AG20443 (cell line): ENCODE data around the gene TUT1.
"Not testable (repeated sequence)": the region's sequence is repeated elsewhere in the genome, so short reads cannot be mapped to it uniquely, and the experiment has no call there.

Experiments
- DNase-seq: peaks from one replicate; pipeline ENCODE4 v3.0.0; 2012; ENCODE audit warnings: low spot score, mixed read lengths

The TUT1 gene

DNA sequence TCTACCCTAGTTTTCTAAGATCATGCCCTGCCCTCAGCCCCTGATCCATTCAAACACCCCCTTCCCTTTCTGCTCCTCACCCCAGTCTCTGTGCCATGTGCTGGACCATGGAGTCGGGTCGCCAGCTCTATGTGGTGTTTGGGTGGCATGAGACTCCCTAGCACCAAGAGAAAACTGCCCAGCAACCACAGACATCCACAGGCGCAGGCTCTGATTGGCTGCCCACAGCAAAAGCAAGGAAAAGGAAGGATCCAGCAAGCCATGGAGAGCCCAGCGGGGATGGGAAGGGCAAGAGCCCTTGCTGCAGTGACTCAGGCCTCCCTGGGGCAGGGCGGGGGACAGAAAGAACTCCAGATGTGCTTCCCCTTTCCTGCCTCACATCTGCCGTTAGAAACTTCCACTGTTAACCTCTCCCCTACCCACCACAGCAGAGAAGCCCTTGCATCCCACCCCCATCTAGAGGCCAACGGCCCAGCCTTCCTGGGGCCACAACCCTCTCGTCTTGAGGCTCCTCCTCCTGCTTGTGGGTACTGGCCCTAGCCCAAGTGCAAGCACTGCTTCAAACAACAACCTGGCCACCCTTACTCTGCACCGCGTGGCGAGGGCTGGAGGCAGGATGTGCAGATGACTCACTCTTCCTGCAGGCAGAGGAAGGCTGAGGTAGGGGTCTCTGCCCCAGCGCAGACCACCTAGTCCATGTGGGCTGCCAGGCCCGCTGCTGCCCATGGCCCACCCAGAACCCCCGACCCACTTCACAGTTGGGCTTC is 35.0 kb downstream of the TUT1 start:
- peak; percentile 96 for DNase-seq

DNA sequence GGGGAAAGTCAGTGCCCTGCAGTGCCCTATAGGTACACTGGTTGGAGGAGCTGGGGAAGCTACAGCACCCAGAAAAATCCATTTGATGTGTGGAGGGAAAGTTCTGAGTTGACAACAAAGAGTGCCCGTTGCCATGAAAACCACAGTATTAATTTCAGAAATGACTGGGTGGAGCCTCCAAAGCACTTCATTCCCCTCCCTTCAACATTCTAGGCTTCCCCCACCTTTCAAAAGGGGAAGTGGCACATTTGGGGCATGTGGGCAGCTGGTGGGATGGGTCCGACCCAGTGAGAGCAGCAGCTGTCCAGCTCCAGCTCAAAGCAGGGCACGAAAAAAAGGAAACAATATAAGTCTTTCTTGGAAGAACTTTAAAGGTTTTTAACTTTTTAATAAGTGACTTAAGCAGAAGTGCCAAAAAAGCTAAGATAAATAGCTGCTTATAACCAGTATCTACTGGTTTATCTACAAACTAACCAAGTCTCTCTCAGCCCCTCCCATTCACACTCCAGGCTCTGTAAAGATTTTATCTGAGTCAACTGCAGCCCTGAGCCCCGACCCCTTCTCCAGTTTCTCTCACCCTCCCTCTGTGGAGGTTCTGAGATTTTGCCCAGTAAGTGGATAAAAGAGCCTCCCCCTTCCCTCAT is 35.7 kb downstream of the TUT1 start:
- DNase-seq: no peak

DNA sequence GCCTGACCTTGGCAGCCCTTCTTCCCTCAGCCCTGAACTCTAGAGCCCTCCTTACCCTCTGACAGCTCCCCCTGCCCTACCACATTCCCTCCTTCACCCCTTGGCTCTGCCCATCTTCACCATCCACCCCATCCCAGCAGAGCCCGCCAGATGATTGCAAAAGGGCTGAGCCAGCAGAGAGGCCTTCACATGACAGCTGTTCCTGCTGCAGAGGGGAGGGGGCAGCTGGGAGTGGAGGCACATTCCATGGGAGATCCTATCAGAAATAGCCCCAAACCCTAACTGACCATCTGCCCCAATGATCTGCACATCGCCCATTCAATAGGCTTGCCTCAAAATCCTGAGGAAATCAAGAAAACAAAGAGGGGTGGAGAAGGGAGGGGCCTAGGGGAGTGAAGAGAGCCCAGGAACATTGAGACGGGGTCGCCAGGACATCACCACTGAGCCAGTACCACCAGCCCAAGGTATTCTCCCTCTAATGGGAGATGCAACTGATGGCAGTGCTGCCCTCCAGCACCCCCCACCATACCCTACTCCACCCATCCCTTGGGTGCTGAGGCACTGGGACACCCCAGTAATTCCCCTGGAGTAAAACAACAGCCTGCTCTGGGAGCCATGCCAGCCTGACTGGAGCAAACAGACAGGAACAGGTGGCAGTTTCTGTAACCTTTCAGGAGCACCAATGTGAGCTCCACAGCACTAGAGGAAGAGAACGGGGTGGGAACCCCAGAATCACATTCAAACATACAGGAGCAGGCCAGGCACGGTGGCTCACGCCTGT is 36.7 kb downstream of the TUT1 start:
- DNase-seq: no peak

DNA sequence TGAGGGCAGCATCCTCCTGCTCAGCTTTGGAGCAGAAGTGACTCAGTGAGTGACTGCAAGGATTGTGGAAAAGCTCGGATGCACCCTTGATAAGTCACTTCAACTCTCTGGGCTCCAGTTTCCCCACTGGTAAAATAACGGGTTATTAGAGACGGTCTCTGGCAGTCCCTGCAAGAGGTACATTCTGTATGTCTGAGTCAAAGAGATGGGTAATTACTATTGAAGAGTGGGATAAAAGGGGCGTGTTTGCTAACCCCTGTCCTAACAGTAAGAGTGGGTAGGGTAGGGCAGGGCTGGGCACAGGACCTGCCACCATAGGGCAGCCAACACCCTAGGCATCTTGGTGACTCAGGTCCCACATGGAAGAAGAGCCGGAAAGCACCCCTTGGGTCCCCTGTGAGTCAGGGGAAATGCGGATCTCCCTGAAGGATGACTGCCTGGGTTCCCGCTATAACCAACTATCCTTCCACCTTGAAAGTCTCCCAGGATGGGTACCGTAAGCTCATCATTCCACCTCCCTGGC is 37.4 kb downstream of the TUT1 start:
- peak; percentile 53 for DNase-seq

DNA sequence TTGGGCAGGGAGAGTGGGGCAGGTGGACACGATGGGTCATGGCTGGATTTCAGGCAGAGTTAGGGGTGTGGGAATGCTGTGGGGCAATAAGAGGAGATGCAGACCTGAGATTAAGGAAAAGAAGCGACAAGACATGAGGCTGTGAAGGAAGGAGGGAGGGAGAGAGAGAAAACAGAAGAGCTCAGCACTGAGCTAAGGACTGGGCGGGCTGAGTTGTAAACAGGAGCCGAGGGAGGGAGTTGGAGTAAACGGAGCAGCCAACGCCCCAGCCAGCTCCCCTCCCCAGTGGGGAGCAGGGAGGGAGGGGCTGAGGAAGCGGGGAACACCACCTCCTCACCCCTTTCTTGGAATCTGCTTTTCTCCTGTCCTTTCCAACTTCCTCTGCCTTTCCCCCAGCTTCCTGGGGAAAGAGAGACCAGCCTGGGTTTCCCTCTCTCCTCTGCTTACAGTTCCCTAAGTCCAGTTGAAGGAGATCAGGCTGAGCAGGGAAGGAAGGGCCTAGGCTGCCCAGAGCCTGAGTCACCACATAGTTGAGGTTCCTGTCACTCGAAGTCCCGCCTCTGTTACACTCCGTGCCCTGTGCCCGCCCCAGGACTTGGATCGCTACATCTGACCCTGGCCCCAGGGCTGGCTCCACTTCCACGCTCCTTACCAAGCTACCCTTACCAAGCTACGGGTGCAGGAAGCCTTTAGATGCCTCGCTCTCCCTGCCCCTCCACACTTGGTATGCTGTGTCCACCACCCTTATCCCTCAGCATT is 38.1 kb downstream of the TUT1 start:
- DNase-seq: peak; percentile 86

DNA sequence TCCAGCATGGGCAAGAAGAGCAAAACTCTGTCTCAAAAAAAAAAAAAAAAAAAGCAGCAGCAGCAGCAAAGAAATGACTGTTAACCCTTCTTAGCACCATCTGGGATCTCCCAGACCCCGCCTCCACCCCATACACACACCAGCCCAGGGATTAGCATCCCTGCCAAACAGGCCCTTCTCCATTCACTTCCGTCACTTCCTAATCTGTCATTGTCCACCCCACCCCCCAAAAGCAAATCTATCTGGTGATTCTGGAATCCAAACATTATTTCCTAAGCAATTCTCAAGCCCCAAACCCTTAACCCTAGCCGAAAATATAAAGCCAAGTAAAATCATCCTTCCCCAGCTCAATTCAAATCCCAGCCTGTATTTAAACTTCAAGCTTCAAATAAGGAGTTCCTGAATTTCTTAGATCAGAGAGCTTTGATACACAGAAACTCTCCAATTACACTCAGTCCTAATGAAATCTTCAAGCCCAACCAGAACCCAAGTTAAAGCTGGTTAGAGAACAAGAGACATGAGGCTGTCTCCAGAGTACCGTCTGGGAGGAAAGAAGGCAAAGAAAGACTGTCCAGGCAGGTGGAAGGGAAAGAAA is 38.7 kb downstream of the TUT1 start:
- no peak for DNase-seq

DNA sequence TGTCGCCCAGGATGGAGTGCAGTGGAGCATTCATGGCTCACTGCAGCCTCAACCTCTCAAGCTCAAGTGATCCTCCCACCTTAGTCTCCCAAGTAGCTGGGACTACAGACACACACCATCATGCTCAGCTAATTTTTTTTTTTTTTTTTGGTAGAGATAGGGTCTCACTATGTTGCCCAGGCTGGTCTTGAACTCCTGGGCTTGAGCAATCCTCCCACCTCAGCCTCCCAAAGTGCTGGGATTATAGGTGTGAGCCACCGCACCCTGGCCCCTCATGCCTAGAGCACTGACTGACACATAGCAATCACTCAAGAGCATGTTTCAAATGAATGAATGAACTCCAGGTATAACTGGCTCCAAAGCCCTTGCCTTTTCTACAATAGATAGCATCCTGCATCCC is 40.8 kb downstream of the TUT1 start:
- not testable (repeated sequence) for DNase-seq

DNA sequence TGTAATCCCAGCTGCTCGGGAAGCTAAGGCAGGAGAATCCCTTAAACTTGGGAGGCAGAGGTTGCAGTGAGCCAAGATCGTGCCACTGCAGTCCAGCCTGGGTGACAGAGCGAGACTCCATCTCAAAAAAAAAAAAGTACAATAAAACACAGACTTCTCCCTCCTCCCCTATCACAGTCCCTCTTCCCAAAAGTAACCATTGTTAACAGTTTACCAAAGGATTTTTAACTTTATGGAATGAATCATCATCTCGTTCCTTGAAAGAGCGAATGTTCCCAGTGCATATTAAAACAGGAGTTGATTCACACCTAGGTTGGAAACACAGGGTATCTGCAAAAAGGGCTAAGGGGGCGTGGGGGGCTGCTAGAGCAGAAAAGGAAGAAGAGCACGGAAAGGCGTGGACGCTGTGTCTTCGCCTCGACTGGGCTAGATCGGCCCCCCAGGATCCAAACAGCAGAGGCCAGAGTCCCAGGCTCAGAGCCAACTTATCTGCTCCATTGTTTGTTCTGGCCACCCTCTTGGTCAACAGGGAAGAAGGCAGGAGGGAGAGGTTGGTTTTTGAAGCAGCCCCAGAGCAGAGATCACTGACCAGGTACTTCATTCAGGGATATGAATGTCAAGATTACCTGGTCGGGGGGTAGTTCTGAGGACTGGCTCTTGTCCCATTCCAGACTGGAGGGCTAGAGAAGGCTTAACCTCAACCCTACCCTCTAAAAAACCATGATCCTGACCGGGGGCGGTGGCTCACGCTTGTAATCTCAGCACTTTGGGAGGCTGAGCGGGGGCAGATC is 42.6 kb downstream of the TUT1 start:
- DNase-seq: no peak

DNA sequence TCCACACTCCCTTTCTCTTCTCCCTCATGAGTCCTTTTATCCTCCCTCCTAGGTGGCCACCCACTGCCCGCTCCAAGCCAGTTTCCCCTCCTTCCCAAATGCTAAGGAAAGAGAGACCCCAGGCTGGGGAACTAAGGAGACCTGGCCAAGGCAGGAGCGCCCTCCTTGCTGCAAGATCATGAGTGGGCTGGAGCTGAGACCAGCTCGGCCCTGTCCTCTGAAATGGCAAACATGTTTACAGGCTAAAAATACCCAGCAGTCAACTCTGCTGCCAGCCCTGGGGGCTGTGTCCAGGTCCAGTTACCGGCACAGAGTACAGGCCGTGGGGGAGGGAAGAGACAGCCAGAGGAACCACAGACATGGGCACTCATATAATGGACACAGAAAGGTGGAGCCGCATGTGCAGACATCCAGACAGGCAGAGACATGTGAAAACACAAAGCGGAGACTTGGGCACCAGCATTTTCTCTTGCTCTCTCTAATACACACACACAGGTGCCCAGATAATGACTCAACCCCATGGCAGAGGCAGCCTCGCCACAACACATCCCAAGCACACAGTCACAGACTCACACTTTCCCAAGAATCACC is 43.5 kb downstream of the TUT1 start:
- DNase-seq: no peak

DNA sequence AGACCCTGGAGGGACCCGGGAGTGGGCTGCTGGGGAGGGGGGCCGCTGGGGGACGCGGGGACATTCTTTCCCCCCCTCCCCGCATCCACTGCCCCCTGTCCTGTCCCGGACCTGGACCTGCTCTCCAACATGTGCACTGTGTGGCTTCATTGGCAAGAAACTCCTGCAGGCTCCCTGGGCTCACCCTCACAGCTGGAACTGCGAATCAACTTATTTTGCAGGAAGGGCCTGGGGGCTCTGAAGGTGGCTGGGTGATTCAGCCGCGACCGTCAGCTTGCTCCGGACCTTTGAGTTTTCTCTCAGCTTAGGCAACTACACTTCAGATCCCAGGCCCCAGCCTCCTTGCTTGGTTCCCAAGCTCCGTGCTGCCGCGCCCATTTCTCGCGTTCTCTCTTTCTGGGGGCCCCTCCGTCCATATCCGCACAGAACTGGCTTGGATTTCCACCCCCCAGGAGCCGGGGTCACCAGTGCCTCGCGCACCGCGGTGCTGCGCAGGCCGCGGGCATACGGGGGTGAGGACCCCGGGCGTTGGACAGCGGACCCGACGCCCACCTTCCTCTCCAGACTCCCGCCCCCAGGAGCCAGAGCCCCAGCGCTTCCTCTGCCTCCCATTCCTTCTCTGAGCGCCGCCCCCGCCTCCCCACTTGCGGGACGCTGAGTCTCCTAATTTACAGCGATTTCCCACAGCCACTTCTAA is 44.2 kb downstream of the TUT1 start:
- DNase-seq: peak; percentile 47

DNA sequence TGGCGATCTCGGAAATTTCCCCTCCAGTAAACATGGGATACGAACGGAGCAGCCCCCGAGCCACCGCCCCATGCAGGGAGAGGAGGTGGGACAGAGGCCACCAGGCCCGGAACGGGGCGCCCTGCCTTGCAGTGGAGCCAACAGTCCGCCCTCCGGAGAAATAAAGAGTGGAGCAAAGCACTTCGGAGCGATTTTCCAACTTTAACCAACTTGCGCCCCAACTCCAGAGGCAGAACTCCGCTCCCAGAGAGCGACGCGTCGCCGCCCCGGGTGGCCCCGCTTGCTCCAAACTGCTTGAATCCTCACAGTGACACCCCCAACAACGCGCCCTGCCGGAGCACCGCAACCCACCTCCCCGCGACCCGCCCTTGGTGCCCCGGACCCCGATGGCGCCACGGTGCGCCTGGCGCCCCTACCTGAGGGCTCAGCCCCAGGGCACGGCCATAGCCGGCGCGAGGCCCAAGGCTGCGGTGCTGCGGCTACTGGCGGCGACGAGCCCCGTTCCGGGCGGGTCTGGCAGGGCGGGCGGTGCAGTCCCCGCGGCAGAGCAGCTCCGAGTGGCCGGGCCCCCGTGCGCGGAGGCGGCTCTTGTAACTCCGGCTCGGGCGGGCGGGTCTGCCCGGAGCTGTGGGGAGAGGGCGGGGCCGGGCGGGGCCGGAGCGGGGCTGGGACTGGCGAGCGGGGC is 44.9 kb downstream of the TUT1 start, which contains the start of gene AHNAK:
AHNAK (minus strand) TSS at position 563 of the 685 bp plus-strand sequence. CDS start 10,708 bp downstream, outside the sequence.
- peak; percentile 84 for DNase-seq

DNA sequence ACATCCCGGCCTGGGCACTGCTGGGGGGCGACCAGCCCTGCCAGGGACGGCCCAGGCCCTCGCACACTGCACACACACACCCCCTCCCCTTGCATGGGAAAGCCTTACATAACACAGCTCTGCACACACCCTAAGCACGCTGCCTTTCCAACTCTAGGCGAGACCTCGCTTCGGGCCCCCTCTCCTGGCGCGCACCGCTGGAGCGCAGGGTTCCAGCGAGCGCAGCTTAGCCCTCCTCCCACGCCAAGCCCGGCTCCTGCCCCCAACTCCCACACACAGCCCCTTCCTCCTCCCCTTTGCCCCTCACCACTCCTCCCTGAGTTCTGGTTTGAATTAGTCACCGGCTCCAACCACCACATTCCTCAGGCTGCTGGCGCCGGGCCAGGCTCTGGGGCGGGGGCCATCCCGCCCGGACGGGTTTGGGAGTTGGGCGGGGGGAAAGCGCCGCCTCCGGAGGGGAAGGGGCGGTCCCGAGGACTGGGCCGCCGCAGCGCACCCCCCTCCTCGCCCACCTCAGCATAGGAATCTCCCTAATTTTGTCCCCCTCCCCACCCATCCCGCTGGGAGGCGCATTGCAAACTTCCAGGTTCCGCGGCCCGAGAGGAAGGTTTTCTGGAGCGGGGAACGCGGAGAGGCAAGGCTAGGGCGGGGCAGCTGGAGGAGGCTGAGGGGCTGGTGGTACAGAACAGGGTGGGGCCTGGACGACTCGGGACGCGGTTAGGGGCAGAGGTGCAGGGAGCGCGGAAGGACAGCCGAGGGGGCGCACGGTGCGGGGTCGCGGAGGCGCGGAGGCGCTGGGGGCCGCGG is 45.7 kb downstream of the TUT1 start:
- peak; percentile 91 for DNase-seq

DNA sequence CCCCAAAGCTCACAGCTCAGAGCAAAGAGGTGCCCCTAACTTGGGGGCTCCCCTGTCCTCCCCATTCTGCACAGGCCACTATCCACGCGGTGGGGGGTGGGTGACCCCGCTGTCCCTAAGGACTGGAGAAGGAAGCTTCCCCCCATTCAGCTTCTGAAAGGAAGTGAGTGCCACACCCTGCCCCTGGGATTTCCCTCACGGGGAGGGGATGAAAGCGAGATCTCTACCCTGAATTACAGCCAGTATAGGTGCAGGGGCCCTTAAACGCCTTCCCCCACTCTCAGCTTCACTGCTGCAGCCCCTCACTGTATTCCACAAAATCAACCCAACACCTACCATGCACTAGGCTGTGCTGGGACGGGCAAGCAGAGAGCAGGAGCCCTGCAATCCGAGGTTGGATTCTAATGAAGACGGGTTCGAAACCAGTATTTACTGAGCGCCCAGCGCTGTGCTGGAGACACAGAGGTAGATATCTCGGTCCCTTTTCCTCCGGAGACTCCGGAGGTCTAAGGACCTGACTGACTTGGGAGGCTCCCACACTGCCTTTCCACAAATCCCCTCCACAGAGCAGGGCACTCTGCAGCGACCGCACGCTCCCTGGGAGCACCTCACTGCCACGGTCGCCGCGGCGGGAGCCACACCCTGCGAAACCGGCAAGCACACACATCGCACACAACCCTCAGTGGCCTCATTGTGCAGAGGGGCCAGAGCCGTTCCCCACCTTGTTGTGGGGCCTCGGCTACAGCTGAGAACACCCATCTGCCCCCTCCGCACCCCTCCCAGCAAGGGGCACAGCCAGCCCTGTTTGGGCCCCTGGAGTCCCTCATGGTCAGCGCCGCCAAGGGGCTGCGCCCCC is 46.5 kb downstream of the TUT1 start:
- DNase-seq: no peak

DNA sequence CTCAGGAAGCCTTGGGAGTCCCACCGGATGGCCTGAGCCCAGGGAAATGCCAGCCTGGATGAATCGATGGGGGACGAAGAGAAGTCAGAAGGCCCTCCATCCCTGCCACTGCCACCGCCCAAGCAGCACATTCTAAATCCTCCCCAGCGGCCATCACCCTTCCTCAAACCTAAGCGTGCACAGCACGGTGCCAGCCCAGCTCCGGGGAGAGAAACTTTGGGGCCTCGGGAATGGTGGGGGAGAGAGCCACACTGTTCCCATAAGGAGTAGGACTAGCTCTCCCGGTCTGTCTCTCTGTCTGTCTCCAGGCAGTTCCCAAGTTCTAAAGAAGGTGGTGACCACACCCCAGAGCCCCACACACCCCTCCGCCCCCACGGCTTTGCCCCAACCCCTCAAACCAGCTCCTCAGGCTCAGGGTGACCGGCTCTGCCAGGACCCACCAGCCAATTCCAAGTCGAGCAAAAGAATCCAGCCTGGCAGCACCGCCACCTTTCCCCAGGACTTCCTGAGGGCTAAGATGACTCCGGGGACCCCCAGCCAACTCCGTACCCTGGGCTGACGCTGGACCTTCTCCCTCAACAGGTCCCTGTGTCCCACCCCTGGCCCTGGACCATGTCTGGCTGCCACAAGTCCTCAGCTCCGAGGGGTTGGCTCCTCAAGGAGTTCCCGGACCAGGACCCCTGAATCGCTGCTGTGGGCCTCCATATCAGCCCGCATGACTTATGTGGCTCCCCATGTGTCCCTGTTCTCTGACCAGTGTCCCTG is 47.5 kb downstream of the TUT1 start:
- no peak for DNase-seq

DNA sequence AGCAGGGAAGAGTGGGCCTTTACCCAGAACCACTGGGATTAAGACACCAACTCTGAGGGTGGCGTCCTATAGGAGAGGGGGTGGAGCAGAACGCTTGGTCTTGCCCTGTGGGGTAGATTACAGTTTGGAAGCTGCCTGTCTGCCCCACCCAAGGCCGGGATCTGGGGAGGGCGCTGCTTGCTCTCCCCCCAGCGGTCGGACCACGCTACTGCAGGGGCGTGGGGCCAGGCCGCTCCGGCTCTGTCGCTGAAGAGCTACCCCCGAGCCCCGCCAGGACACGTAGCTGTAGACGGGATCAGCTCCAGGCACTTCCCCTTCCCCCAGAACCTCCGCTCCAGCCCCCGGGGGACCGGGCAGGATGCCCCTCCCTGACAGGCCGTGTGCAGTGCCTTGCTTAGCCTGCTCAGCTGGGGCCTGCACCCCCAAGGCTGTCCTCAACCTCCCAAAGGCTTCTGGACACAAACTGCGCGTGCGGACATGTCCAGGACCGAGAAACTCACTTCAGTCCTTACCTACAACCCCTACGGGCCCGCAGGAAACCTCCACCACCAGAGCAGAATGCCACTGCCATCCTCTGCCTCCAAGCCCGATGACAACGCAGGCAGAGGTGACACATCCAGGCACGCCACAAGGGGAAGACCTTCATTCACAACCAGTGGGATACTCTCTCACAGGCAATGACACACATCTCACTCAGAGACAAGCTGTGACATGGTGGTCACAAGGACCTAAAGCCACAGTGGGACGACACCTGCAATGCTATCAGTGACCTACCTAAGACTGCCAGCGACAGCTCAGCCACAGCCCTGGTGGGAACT is 48.4 kb downstream of the TUT1 start:
- DNase-seq: peak; percentile 81
